Hepatocyte (in vitro differentiated cells): ENCODE results near the gene HCN1. TPM values are rescaled to one million over a fixed set of nuclear protein-coding genes. Genes with fewer than 3 reads are reported as not detected.

Source experiments
- DNase-seq: peaks from one replicate; pipeline ENCODE4 v3.0.0-alpha.2; 2016; ENCODE audit warnings: low spot score
- H2AFZ ChIP-seq: fragments of 200-600 bp; sonication (generic); 2 replicates; pipeline ENCODE4 v1.6.0; 2016; ENCODE audit warnings: antibody characterized with exemption, mild to moderate bottlenecking
- H3K27ac ChIP-seq: fragments of 200-600 bp; sonication (generic); 2 replicates; pipeline ENCODE4 v1.5.1; 2016; ENCODE audit warnings: mild to moderate bottlenecking
- H3K27me3 ChIP-seq: fragments of 200-600 bp; sonication (generic); 2 replicates; pipeline ENCODE4 v1.6.1; 2016
- H3K36me3 ChIP-seq: fragments of 200-600 bp; sonication (generic); replicated peaks from 2 replicates; pipeline ENCODE4 v1.5.1; 2016; ENCODE audit warnings: low read depth; ENCODE audit not compliant: insufficient read depth
- H3K4me1 ChIP-seq: fragments of 200-600 bp; sonication (generic); 2 replicates; pipeline ENCODE4 v1.5.1; 2016; ENCODE audit warnings: mild to moderate bottlenecking, moderate library complexity; ENCODE audit not compliant: insufficient read depth
- H3K4me2 ChIP-seq: fragments of 200-600 bp; sonication (generic); 2 replicates; pipeline ENCODE4 v1.6.0; 2016
- H3K4me3 ChIP-seq: fragments of 200-600 bp; sonication (generic); 2 replicates; pipeline ENCODE4 v1.5.1; 2016; ENCODE audit warnings: mild to moderate bottlenecking
- H3K79me2 ChIP-seq: fragments of 200-600 bp; sonication (generic); 2 replicates; pipeline ENCODE4 v1.6.0; 2017; ENCODE audit warnings: mild to moderate bottlenecking
- H3K9me2 ChIP-seq: fragments of 200-600 bp; sonication (generic); replicated peaks from 2 replicates; pipeline ENCODE4 v1.6.0; 2017; ENCODE audit warnings: mild to moderate bottlenecking; ENCODE audit not compliant: insufficient read depth
- H3K9me3 ChIP-seq: fragments of 200-600 bp; sonication (generic); 2 replicates; pipeline ENCODE4 v1.5.1; 2016; ENCODE audit warnings: low read depth, mild to moderate bottlenecking
- H4K20me1 ChIP-seq: fragments of 200-600 bp; sonication (generic); 2 replicates; pipeline ENCODE4 v1.6.0; 2016; ENCODE audit warnings: mild to moderate bottlenecking; ENCODE audit not compliant: insufficient read depth, poor library complexity, severe bottlenecking
- CTCF ChIP-seq: fragments of 200-600 bp; sonication (generic); IDR thresholded peaks from 2 replicates; pipeline ENCODE4 v1.5.1; 2016; ENCODE audit warnings: antibody characterized with exemption, mild to moderate bottlenecking; ENCODE audit not compliant: poor library complexity
- EZH2 ChIP-seq: fragments of 200-600 bp; sonication (generic); IDR thresholded peaks from 2 replicates; pipeline ENCODE4 v1.6.1; 2016; ENCODE audit warnings: antibody characterized with exemption, mild to moderate bottlenecking, borderline replicate concordance
- EZH2phosphoT487 ChIP-seq: fragments of 200-600 bp; sonication (generic); IDR thresholded peaks from one replicate; pipeline ENCODE4 v1.6.1; 2018; ENCODE audit warnings: antibody characterized with exemption, mild to moderate bottlenecking, low read depth, moderate library complexity; ENCODE audit not compliant: unreplicated experiment, severe bottlenecking
- WGBS: methylation state at CpG from one replicate; pipeline ENCODE4 v1.1.6; 2016; ENCODE audit warnings: low lambda C conversion rate; ENCODE audit errors: missing lambda C conversion rate; 5-methylcytosine and 5-hydroxymethylcytosine counted together
- polyA plus RNA-seq: library from polyadenylated mRNA; unstranded; fragments of >200 nt; fragmentation: Nextera tagmentation; extraction: Ambion mirVana; gene quantifications from 2 replicates; pipeline ENCODE4 v1.2.1, GENCODE V29; 2016
- total RNA-seq: library from RNA; depleted of rRNA; stranded (reverse); fragments of >200 nt; gene quantifications from 2 replicates; pipeline ENCODE4 v1.2.3, GENCODE V29; 2014

The HCN1 gene
- total and polyA plus RNA-seq, 2 experiments from 2014 or later = 0.57 TPM; not detected in 1

- 95% methylated on average over 1 of the region's 1 CpG for WGBS
- H3K4me2 ChIP-seq = no peak overlapping the region
- no peak for DNase-seq
Observed at GRCh38 chr5:45440466-45440865, 255.7 kb downstream of the HCN1 start.

GRCh38 chr5:45437752-45438151 is 258.4 kb downstream of the HCN1 start:
- Histone ChIP-seq H3K9me3 (no peaks in the 10 kb centered on the region), H3K4me1 (no peaks in the 10 kb centered on the region), H3K4me2 (no peak overlapping the region), H3K9me2 (no peaks in the 10 kb centered on the region), H3K79me2 (no peaks in the 10 kb centered on the region), H3K36me3 (no peaks in the 10 kb centered on the region), H2AFZ (no peak overlapping the region), H3K4me3 (no peak overlapping the region), H4K20me1 (no peaks in the 10 kb centered on the region), H3K27me3 (no peaks in the 10 kb centered on the region), H3K27ac (no peak overlapping the region)
- DNase-seq = no peak
- no peak for TF ChIP-seq CTCF
- TF ChIP-seq EZH2phosphoT487 = no peak
- no peak for TF ChIP-seq EZH2

More at GRCh38 chr5:45440466-45440865, 255.7 kb downstream of the HCN1 start:
- no peaks in the 10 kb centered on the region for H3K4me1 ChIP-seq
- no peaks in the 10 kb centered on the region for H3K79me2 ChIP-seq
- H3K27ac ChIP-seq = no peak overlapping the region
- no peaks in the 10 kb centered on the region for H3K9me2 ChIP-seq
- H2AFZ ChIP-seq = no peak overlapping the region
- no peaks in the 10 kb centered on the region for H4K20me1 ChIP-seq
- no peak for TF ChIP-seq EZH2phosphoT487
- no peak for TF ChIP-seq EZH2
- TF ChIP-seq CTCF = no peak
- no peaks in the 10 kb centered on the region for H3K27me3 ChIP-seq
- no peaks in the 10 kb centered on the region for H3K9me3 ChIP-seq
- H3K36me3 ChIP-seq = no peaks in the 10 kb centered on the region
- no peak overlapping the region for H3K4me3 ChIP-seq

- H3K9me3 ChIP-seq = no peaks in the 10 kb centered on the region
- H3K79me2 ChIP-seq = no peaks in the 10 kb centered on the region
- H3K36me3 ChIP-seq = no peaks in the 10 kb centered on the region
- WGBS = 85% methylated on average over 2 of the region's 2 CpGs
- no peaks in the 10 kb centered on the region for H4K20me1 ChIP-seq
- DNase-seq = no peak
- no peaks in the 10 kb centered on the region for H3K9me2 ChIP-seq
- H3K27ac ChIP-seq = no peak overlapping the region
- H2AFZ ChIP-seq = no peak overlapping the region
- H3K4me1 ChIP-seq = peaks cover 1% of the 10 kb centered on the region
- H3K4me2 ChIP-seq = no peak overlapping the region
- H3K27me3 ChIP-seq = no peaks in the 10 kb centered on the region
- no peak for TF ChIP-seq EZH2phosphoT487
- no peak for TF ChIP-seq EZH2
- TF ChIP-seq CTCF = no peak
- no peak overlapping the region for H3K4me3 ChIP-seq
Observed at GRCh38 chr5:45417285-45417998, 278.7 kb downstream of the HCN1 start.
